Left ventricle myocardium inferior (tissue), 1 donor: Measurements from ENCODE around the gene RGS7BP. TPM values are rescaled to one million over a fixed set of nuclear protein-coding genes. Genes with fewer than 3 reads are reported as not detected.

Experiments
- DNase-seq: peaks from one replicate; pipeline ENCODE4 v3.0.0-alpha.2; 2020
- H3K27ac ChIP-seq: fragments of 200-600 bp; replicated peaks from 2 replicates; pipeline ENCODE4 v1.8.0; 2021
- H3K27me3 ChIP-seq: fragments of 200-600 bp; 2 replicates; pipeline ENCODE4 v1.8.0; 2021; ENCODE audit warnings: low read depth
- H3K36me3 ChIP-seq: fragments of 200-600 bp; 2 replicates; pipeline ENCODE4 v1.8.0; 2021
- H3K4me1 ChIP-seq: fragments of 200-600 bp; 2 replicates; pipeline ENCODE4 v1.8.0; 2021
- H3K4me3 ChIP-seq: fragments of 200-600 bp; 2 replicates; pipeline ENCODE4 v1.8.0; 2021; ENCODE audit warnings: mild to moderate bottlenecking, moderate library complexity
- H3K9me3 ChIP-seq: fragments of 200-600 bp; replicated peaks from 2 replicates; pipeline ENCODE4 v1.8.0; 2021
- CTCF ChIP-seq: fragments of 200-600 bp; IDR thresholded peaks from 2 replicates; pipeline ENCODE4 v1.8.0; 2021; ENCODE audit warnings: antibody characterized with exemption, mild to moderate bottlenecking, borderline replicate concordance
- intact Hi-C: fragments of 100-400 bp; cut with micrococcal nuclease; formaldehyde crosslinking; loops from one replicate; pipeline ENCODE4 v1.11.0; 2022
- total RNA-seq: library from RNA; stranded (reverse); fragmentation: NEBNext Ultra II Directional; extraction: Animal tissue kit (Norgen Biotek cat#: 25700); gene quantifications from one replicate; pipeline ENCODE4 v1.2.1, GENCODE V29; 2021
- donor health status: DM: no; HTN: yes; CAD: no; lungs with severe emphysema.

Gene RGS7BP
- total RNA-seq, 1 donor from 2014 or later: 3.6 TPM

DNA sequence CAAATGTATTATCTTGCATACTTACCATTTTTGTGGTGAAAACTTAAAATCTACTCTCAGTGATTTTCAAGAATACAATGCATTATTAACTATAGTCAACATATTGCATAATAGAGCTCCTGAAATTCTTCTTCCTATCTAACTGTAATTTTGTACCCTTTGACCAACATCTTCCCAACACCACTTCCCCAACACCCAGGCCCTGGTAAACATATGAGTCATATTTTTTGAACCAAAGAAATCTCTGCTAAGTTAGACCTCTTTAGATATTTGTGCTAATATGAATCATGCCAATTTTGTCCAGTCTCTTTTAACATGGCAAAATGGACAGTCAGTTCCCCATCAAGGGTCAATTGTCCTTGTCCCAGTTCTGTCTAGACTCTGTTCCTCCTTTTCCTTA is 18.5 kb upstream of the RGS7BP start:
- DNase-seq: no peak
- intact Hi-C loops: no loop called here
- TF ChIP-seq CTCF: no peak
- H3K27ac ChIP-seq: no peak overlapping the region
- peaks cover 23% of the 10 kb centered on the region for H3K9me3 ChIP-seq
- H3K27me3 ChIP-seq: peaks cover 24% of the 10 kb centered on the region
- no peak overlapping the region for H3K4me3 ChIP-seq
- no peaks in the 10 kb centered on the region for H3K36me3 ChIP-seq
- H3K4me1 ChIP-seq: no peaks in the 10 kb centered on the region

DNA sequence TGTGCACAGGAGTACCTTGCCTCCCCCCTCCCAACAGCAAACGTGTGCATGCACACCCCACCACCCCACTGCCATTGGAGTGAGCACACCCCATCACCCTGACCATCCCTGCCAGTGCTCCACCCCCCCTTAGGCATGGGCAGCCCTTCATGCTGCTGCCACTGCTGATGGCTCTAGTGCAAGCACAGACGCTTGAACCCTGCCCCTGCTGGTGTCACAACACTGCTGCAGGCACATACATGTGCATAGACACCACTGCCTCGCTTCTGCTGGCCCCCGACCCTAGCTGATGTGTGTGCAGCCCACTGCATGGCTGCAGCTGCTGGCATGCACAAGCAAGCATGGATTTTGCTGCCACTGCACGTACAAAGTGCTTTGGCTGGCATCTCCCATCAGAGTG is 16.0 kb upstream of the RGS7BP start:
- DNase-seq: no peak
- intact Hi-C loops: no loop called here
- peaks cover 24% of the 10 kb centered on the region for H3K27me3 ChIP-seq

GRCh38 chr5:64497386-64497785 is 8.4 kb upstream of the RGS7BP start:
- Histone ChIP-seq H3K4me1 (no peaks in the 10 kb centered on the region), H3K27me3 (peaks cover 13% of the 10 kb centered on the region), H3K27ac (no peak overlapping the region), H3K36me3 (no peaks in the 10 kb centered on the region), H3K4me3 (no peak overlapping the region), H3K9me3 (no peaks in the 10 kb centered on the region)
- TF ChIP-seq CTCF: no peak
- DNase-seq: no peak
- intact Hi-C loops: no loop called here

More for the DNA sequence above, 16.0 kb upstream of the RGS7BP start:
- Histone ChIP-seq H3K27ac (no peak overlapping the region), H3K9me3 (peaks cover 5% of the 10 kb centered on the region), H3K36me3 (no peaks in the 10 kb centered on the region), H3K4me1 (no peaks in the 10 kb centered on the region), H3K4me3 (no peak overlapping the region)
- no peak for TF ChIP-seq CTCF

- no peak for TF ChIP-seq CTCF
- Histone ChIP-seq H3K27ac (no peak overlapping the region), H3K4me3 (no peak overlapping the region), H3K27me3 (peaks cover 56% of the 10 kb centered on the region), H3K4me1 (peaks cover 18% of the 10 kb centered on the region), H3K9me3 (no peaks in the 10 kb centered on the region), H3K36me3 (no peaks in the 10 kb centered on the region)
- no peak for DNase-seq
- intact Hi-C loops: loop anchor here (10.0 kb wide), 1 partner anchor 113 kb away; no protein-coding TSS in a partner anchor
These were observed 3.6 kb upstream of the RGS7BP start for GRCh38 chr5:64502196-64502595.

DNA sequence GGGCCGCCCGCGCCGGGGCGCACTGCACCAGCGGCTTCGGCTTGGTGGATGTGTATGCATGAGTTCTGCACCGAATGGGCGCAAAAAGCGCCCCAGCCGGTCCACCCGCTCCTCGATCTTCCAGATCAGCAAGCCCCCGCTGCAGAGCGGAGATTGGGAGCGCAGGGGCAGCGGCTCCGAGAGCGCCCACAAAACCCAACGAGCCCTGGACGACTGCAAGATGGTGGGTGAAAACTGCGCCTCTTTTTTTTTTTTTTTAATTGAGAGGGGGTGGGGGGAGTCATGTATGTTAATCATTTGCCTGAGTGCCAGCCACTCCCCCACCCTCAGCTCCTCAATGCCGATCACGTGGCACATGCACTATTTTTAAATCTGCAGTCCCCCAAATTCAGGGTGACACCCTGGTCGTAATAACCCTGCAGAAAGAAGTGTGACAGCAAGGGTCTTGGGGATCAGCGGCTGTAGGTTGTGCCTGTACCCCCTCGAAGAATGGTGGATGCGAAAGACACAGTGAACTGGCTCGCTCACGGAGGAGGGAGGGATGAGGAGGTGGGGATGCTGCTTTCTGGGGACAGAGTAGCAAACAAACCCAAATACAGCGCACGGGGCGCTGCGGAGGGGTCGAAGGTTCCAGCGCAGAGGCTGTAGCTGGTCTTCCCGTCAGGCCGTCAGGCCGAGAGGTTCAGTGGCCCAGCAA is 900 bp downstream of the RGS7BP start:
- no peak for TF ChIP-seq CTCF
- H3K27ac ChIP-seq: peak overlapping the region; percentile 73
- intact Hi-C loops: loop anchor here (10.0 kb wide), 1 partner anchor 108 kb away; no protein-coding TSS in a partner anchor

More for the DNA sequence above, 900 bp downstream of the RGS7BP start:
- H3K4me1 ChIP-seq: peaks cover 19% of the 10 kb centered on the region
- H3K27me3 ChIP-seq: peaks cover 55% of the 10 kb centered on the region
- DNase-seq: no peak
- H3K9me3 ChIP-seq: no peaks in the 10 kb centered on the region
- peak overlapping the region; percentile 72 for H3K4me3 ChIP-seq
- H3K36me3 ChIP-seq: no peaks in the 10 kb centered on the region
